ENCODE measurements around the gene MAEA. TPM values are rescaled to one million over a fixed set of nuclear protein-coding genes. Genes with fewer than 3 reads are reported as not detected.

Gene MAEA
- total RNA-seq, 1 experiment from 2014 or later: 81.1 TPM

- no peak overlapping the region for H3K27ac Mint-ChIP-seq (ENCODE audit: unreplicated experiment)
- peaks cover 23% of the 10 kb centered on the region for H3K36me3 Mint-ChIP-seq (ENCODE audit: insufficient read depth, unreplicated experiment)
- intact Hi-C loops (cut with micrococcal nuclease; ENCODE audit: unreplicated experiment): no loop called here
- no peaks in the 10 kb centered on the region for H3K4me1 Mint-ChIP-seq (ENCODE audit: low read depth, unreplicated experiment)
- no peaks in the 10 kb centered on the region for H3K4me1 ChIP-seq
- H3K9me3 ChIP-seq: no peaks in the 10 kb centered on the region
- BruUV-seq (replicated peaks): no TSS peak
- peaks cover 1% of the 10 kb centered on the region; the same call in 1 of the 2 replicates for H3K36me3 ChIP-seq (ENCODE audit: control insufficient read depth, insufficient read depth, low read length)
- H3K27me3 ChIP-seq (replicated peaks; ENCODE audit: control insufficient read depth, insufficient read depth, low read length): no peaks in the 10 kb centered on the region
- H3K9me3 Mint-ChIP-seq (ENCODE audit: unreplicated experiment): no peaks in the 10 kb centered on the region
- no peaks in the 10 kb centered on the region for H3K27me3 Mint-ChIP-seq (ENCODE audit: insufficient read depth, unreplicated experiment)
- H3K4me3 Mint-ChIP-seq (ENCODE audit: unreplicated experiment): no peak overlapping the region
- TF ChIP-seq CTCF (IDR thresholded peaks at IDR 0.05; ENCODE audit: insufficient read depth in 1 of 2, low read depth in 1 of 2, low read length in 1 of 2, severe bottlenecking in 1 of 2, unreplicated experiment in 1 of 2): no peak
- POLR2A ChIA-PET: no interaction called here
- DNase-seq: no peak
- CTCF ChIA-PET: no interaction called here
- no peak overlapping the region for H3K4me3 ChIP-seq (ENCODE audit: low read depth, low read length)
Measured at GRCh38 chr4:1325176-1325480, 35.4 kb downstream of the MAEA start.

- H3K4me3 ChIP-seq (ENCODE audit: low read depth, low read length): no peak overlapping the region
- peaks cover 31% of the 10 kb centered on the region for H3K36me3 Mint-ChIP-seq (ENCODE audit: insufficient read depth, unreplicated experiment)
- ChIA-PET POLR2A (no interaction called here), CTCF (no interaction called here)
- H3K9me3 ChIP-seq: no peaks in the 10 kb centered on the region
- no peak overlapping the region for H3K27ac Mint-ChIP-seq (ENCODE audit: unreplicated experiment)
- H3K4me1 ChIP-seq: no peaks in the 10 kb centered on the region
- H3K4me3 Mint-ChIP-seq (ENCODE audit: unreplicated experiment): no peak overlapping the region
- no peaks in the 10 kb centered on the region for H3K9me3 Mint-ChIP-seq (ENCODE audit: unreplicated experiment)
- H3K36me3 ChIP-seq (ENCODE audit: control insufficient read depth, insufficient read depth, low read length): peaks cover 1% of the 10 kb centered on the region; the same call in 1 of the 2 replicates
- no peak for DNase-seq
- no TSS peak for BruUV-seq (replicated peaks)
- TF ChIP-seq CTCF (IDR thresholded peaks at IDR 0.05; ENCODE audit: insufficient read depth in 1 of 2, low read depth in 1 of 2, low read length in 1 of 2, severe bottlenecking in 1 of 2, unreplicated experiment in 1 of 2): no peak
- H3K4me1 Mint-ChIP-seq (ENCODE audit: low read depth, unreplicated experiment): no peaks in the 10 kb centered on the region
- no peaks in the 10 kb centered on the region for H3K27me3 ChIP-seq (replicated peaks; ENCODE audit: control insufficient read depth, insufficient read depth, low read length)
- intact Hi-C loops (cut with micrococcal nuclease; ENCODE audit: unreplicated experiment): no loop called here
- H3K27me3 Mint-ChIP-seq (ENCODE audit: insufficient read depth, unreplicated experiment): no peaks in the 10 kb centered on the region
Measured at GRCh38 chr4:1325681-1326635, 36.3 kb downstream of the MAEA start.

- Histone ChIP-seq H3K36me3 (ENCODE audit: control insufficient read depth, insufficient read depth, low read length) (peaks cover 1% of the 10 kb centered on the region; the same call in 1 of the 2 replicates), H3K4me3 (ENCODE audit: low read depth, low read length) (no peak overlapping the region), H3K4me1 (no peaks in the 10 kb centered on the region), H3K9me3 (no peaks in the 10 kb centered on the region), H3K27me3 (replicated peaks; ENCODE audit: control insufficient read depth, insufficient read depth, low read length) (no peaks in the 10 kb centered on the region)
- Mint-ChIP-seq H3K36me3 (ENCODE audit: insufficient read depth, unreplicated experiment) (peaks cover 35% of the 10 kb centered on the region), H3K4me3 (ENCODE audit: unreplicated experiment) (no peak overlapping the region), H3K4me1 (ENCODE audit: low read depth, unreplicated experiment) (no peaks in the 10 kb centered on the region), H3K27ac (ENCODE audit: unreplicated experiment) (no peak overlapping the region), H3K9me3 (ENCODE audit: unreplicated experiment) (no peaks in the 10 kb centered on the region), H3K27me3 (ENCODE audit: insufficient read depth, unreplicated experiment) (no peaks in the 10 kb centered on the region)
- CTCF ChIA-PET: no interaction called here
- intact Hi-C loops (cut with micrococcal nuclease; ENCODE audit: unreplicated experiment): no loop called here
- POLR2A ChIA-PET: no interaction called here
- no peak for DNase-seq
- no peak for TF ChIP-seq CTCF (IDR thresholded peaks at IDR 0.05; ENCODE audit: insufficient read depth in 1 of 2, low read depth in 1 of 2, low read length in 1 of 2, severe bottlenecking in 1 of 2, unreplicated experiment in 1 of 2)
- no TSS peak for BruUV-seq (replicated peaks)
Measured at GRCh38 chr4:1326751-1327525, 37.2 kb downstream of the MAEA start.
